Caco-2 (cell line): ENCODE measurements around the gene LEMD3. TPM values are rescaled to one million over a fixed set of nuclear protein-coding genes. Genes with fewer than 3 reads are reported as not detected.

Experiments
- BruUV-seq: library from RNA; stranded (reverse); fragments of 400-500 nt; replicated peaks from 2 replicates; lab custom pipeline; 2021; lab: Mats Ljungman, UMichigan
- CTCF ChIA-PET: fragments of 300-600 bp; sonication (Branson Sonifier 250); formaldehyde crosslinking; loops from one replicate; lab custom pipeline; 2022; ENCODE audit warnings: antibody characterized with exemption; lab: Charles Lee
- POLR2A ChIA-PET: fragments of 300-600 bp; sonication (Branson Sonifier 250); formaldehyde crosslinking; loops from one replicate; lab custom pipeline; 2022; ENCODE audit warnings: antibody characterized with exemption; lab: Charles Lee
- DNase-seq, 2 experiments: peaks; one replicate each; pipeline versions ENCODE4 v3.0.0 to v3.0.0-alpha.2; 2020 to 2022
- H3K27me3 ChIP-seq: replicated peaks from 2 replicates; pipeline ENCODE4 v1.6.0; 2011; ENCODE audit warnings: low read length; ENCODE audit not compliant: control insufficient read depth, insufficient read depth
- H3K36me3 ChIP-seq: 2 replicates; pipeline ENCODE4 v1.5.1; 2011; ENCODE audit warnings: low read length; ENCODE audit not compliant: control insufficient read depth, insufficient read depth
- H3K4me1 ChIP-seq: fragments of 250-450 bp; sonication (Bioruptor Pico); 2 replicates; pipeline ENCODE4 v1.5.1; 2020; ENCODE audit warnings: mild to moderate bottlenecking
- H3K4me3 ChIP-seq: 2 replicates; pipeline ENCODE4 v1.5.1; 2011; ENCODE audit warnings: low read depth, mild to moderate bottlenecking, control low read depth, low read length
- H3K9me3 ChIP-seq: fragments of 250-450 bp; sonication (Bioruptor Pico); 2 replicates; pipeline ENCODE4 v1.5.1; 2020; ENCODE audit warnings: mild to moderate bottlenecking, moderate library complexity
- H3K27ac Mint-ChIP-seq: one replicate; pipeline ENCODE4 v1.8.0; 2022; ENCODE audit warnings: mixed read lengths; ENCODE audit not compliant: unreplicated experiment
- H3K27me3 Mint-ChIP-seq: one replicate; pipeline ENCODE4 v1.8.0; 2022; ENCODE audit warnings: mixed read lengths; ENCODE audit not compliant: insufficient read depth, unreplicated experiment
- H3K36me3 Mint-ChIP-seq: one replicate; pipeline ENCODE4 v1.8.0; 2022; ENCODE audit warnings: mild to moderate bottlenecking, mixed read lengths; ENCODE audit not compliant: insufficient read depth, unreplicated experiment
- H3K4me1 Mint-ChIP-seq: one replicate; pipeline ENCODE4 v1.8.0; 2022; ENCODE audit warnings: low read depth, mixed read lengths; ENCODE audit not compliant: unreplicated experiment
- H3K4me3 Mint-ChIP-seq: one replicate; pipeline ENCODE4 v1.8.0; 2022; ENCODE audit warnings: mild to moderate bottlenecking, moderate library complexity, mixed read lengths; ENCODE audit not compliant: unreplicated experiment
- H3K9me3 Mint-ChIP-seq: one replicate; pipeline ENCODE4 v1.8.0; 2022; ENCODE audit warnings: mixed read lengths; ENCODE audit not compliant: unreplicated experiment
- intact Hi-C: fragments of 100-400 bp; cut with micrococcal nuclease; formaldehyde crosslinking; loops from one replicate; pipeline ENCODE4 v1.10.0; 2022; ENCODE audit not compliant: unreplicated experiment
- total RNA-seq: library from RNA; stranded (reverse); gene quantifications from 2 replicates; pipeline ENCODE4 v1.2.3, GENCODE V29; 2022
- TF ChIP-seq, protein P1 (sequence below), 2 experiments: fragments of 200-600 bp in 1 of 2; IDR thresholded peaks; 1 replicate in 1 of 2; 2 replicates in 1 of 2; pipeline versions ENCODE4 v1.5.1 to v1.8.0; 2011 to 2022; ENCODE audit warnings: antibody characterized with exemption in 1 of 2, control low read depth in 1 of 2, inconsistent platforms in 1 of 2, low read depth in 1 of 2, low read length in 1 of 2, mild to moderate bottlenecking in 1 of 2, moderate library complexity in 1 of 2; ENCODE audit not compliant: insufficient read depth in 1 of 2, severe bottlenecking in 1 of 2, unreplicated experiment in 1 of 2

LEMD3 gene
- total RNA-seq, 1 experiment from 2014 or later: 35.8 TPM

DNA sequence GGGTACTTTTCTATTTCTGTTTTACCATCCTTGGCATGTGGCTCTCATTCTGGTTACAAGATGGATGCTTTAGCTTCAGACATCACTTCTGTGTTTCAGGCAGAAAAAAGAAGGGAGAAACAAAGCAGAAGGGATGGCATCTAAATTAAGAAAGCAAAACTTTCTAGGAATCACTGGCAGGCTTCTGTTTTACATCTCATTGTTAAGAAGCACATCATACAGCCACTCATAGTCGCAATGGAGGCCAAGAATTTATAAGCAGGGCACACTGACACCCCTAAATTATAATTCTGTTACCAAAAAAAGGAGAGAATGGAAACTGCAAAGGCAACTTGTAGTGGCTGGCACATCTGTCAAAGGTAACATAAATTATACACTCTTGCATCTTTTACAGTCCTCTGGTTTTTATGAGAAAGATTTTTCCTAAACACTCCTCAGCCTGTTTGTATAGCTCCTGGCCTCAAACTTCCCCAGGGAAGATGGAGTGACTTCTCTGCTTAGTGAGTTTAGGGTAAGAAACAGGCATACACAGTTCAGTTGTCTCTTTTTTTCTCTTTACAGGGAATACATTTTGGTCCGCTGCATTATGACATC lies 22.0 kb upstream of the LEMD3 start:
- Histone ChIP-seq H3K4me3 (no peak overlapping the region), H3K36me3 (no peaks in the 10 kb centered on the region), H3K4me1 (no peaks in the 10 kb centered on the region), H3K27me3 (no peaks in the 10 kb centered on the region), H3K9me3 (no peaks in the 10 kb centered on the region)
- intact Hi-C loops: no loop called here
- Mint-ChIP-seq H3K27ac (no peak overlapping the region), H3K4me1 (no peaks in the 10 kb centered on the region), H3K4me3 (no peak overlapping the region), H3K27me3 (peaks cover 11% of the 10 kb centered on the region), H3K36me3 (no peaks in the 10 kb centered on the region), H3K9me3 (no peaks in the 10 kb centered on the region)
- TF ChIP-seq, protein P1, sequence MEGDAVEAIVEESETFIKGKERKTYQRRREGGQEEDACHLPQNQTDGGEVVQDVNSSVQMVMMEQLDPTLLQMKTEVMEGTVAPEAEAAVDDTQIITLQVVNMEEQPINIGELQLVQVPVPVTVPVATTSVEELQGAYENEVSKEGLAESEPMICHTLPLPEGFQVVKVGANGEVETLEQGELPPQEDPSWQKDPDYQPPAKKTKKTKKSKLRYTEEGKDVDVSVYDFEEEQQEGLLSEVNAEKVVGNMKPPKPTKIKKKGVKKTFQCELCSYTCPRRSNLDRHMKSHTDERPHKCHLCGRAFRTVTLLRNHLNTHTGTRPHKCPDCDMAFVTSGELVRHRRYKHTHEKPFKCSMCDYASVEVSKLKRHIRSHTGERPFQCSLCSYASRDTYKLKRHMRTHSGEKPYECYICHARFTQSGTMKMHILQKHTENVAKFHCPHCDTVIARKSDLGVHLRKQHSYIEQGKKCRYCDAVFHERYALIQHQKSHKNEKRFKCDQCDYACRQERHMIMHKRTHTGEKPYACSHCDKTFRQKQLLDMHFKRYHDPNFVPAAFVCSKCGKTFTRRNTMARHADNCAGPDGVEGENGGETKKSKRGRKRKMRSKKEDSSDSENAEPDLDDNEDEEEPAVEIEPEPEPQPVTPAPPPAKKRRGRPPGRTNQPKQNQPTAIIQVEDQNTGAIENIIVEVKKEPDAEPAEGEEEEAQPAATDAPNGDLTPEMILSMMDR (IDR thresholded peaks at IDR 0.05; ENCODE audit: insufficient read depth in 1 of 2, low read depth in 1 of 2, low read length in 1 of 2, severe bottlenecking in 1 of 2, unreplicated experiment in 1 of 2): no peak
- ChIA-PET POLR2A (interaction anchor here (0.5 to 0.6 kb wide), 2 partner anchors 21 to 35 kb away, joined by 4 to 9 read pairs; no protein-coding TSS in a partner anchor), CTCF (interaction anchor here (0.6 kb wide), 1 partner anchor 338 kb away, joined by 4 read pairs; no protein-coding TSS in a partner anchor)
- BruUV-seq: no TSS peak
- no peak for DNase-seq

DNA sequence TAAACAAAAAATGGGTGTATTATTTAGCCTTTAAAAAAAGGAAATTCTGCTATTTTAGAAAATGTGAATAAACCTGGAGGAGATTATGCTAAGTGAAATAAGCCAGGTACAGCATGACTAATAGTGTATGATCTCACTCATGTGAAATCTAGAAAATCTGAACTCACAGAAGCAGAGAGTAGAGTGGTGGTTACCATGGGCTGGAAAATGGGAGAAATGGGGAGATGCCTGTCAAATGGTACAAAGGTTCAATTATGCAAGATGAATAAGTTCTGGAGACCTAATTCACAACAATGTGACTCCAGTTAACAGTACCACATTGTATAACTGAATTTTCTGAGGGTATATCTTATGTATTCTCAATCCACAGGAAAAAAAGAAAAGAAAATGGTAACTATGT lies 17.4 kb upstream of the LEMD3 start:
- TF ChIP-seq, protein P1 (IDR thresholded peaks at IDR 0.05; ENCODE audit: insufficient read depth in 1 of 2, low read depth in 1 of 2, low read length in 1 of 2, severe bottlenecking in 1 of 2, unreplicated experiment in 1 of 2): no peak
- no TSS peak for BruUV-seq
- Histone ChIP-seq H3K9me3 (no peaks in the 10 kb centered on the region), H3K4me3 (no peak overlapping the region), H3K4me1 (no peaks in the 10 kb centered on the region), H3K27me3 (no peaks in the 10 kb centered on the region), H3K36me3 (no peaks in the 10 kb centered on the region)
- POLR2A ChIA-PET: no interaction called here
- no peak overlapping the region for H3K27ac Mint-ChIP-seq
- no peaks in the 10 kb centered on the region for H3K4me1 Mint-ChIP-seq
- no peaks in the 10 kb centered on the region for H3K36me3 Mint-ChIP-seq
- no peak for DNase-seq
- intact Hi-C loops: no loop called here
- no peaks in the 10 kb centered on the region for H3K9me3 Mint-ChIP-seq
- no peak overlapping the region for H3K4me3 Mint-ChIP-seq
- CTCF ChIA-PET: no interaction called here
- peaks cover 3% of the 10 kb centered on the region for H3K27me3 Mint-ChIP-seq

DNA sequence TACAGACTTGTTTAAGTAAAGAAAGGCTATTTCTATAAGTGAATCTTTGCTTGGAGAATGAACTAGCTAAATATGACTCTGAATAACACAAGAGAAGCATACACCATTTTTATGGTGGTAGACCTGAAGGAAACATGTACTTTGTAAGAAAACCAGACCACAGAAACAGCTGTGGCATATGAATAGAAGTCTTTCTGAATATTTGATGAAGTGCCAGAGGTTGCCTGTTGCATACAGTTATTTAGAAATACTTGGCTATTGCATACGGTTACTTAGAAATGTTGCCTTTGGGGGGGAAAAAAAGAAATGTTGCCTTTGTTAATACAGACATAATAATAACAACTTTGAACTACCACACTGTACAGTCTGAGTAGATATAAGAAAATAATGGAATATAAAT lies 16.8 kb upstream of the LEMD3 start:
- H3K27me3 ChIP-seq: no peaks in the 10 kb centered on the region
- no peak overlapping the region for H3K27ac Mint-ChIP-seq
- no peaks in the 10 kb centered on the region for H3K9me3 Mint-ChIP-seq
- intact Hi-C loops: no loop called here
- no peaks in the 10 kb centered on the region for H3K36me3 ChIP-seq
- no peaks in the 10 kb centered on the region for H3K36me3 Mint-ChIP-seq
- H3K4me1 ChIP-seq: no peaks in the 10 kb centered on the region
- no peak overlapping the region for H3K4me3 Mint-ChIP-seq
- TF ChIP-seq, protein P1 (IDR thresholded peaks at IDR 0.05; ENCODE audit: insufficient read depth in 1 of 2, low read depth in 1 of 2, low read length in 1 of 2, severe bottlenecking in 1 of 2, unreplicated experiment in 1 of 2): no peak
- no peaks in the 10 kb centered on the region for H3K4me1 Mint-ChIP-seq
- H3K4me3 ChIP-seq: no peak overlapping the region
- ChIA-PET CTCF (no interaction called here), POLR2A (no interaction called here)
- H3K9me3 ChIP-seq: no peaks in the 10 kb centered on the region
- DNase-seq: no peak
- BruUV-seq: no TSS peak
- peaks cover 3% of the 10 kb centered on the region for H3K27me3 Mint-ChIP-seq
